GM18951 (cell line): ENCODE measurements around the gene RRAS2.

ENCODE experiments used
- POLR2A ChIP-seq: IDR thresholded peaks from 4 replicates; pipeline ENCODE4 v1.6.1; 2011; ENCODE audit warnings: mild to moderate bottlenecking; ENCODE audit not compliant: insufficient read length, insufficient read depth; ENCODE audit errors: extremely low read depth
- in situ Hi-C: fragments of 300-500 bp; cut with MboI; formaldehyde crosslinking; loops from one replicate; pipeline ENCODE4 v1.12.0; 2022; ENCODE audit warnings: low sequenced_read_pairs, mixed read lengths, inconsistent platforms; ENCODE audit not compliant: unreplicated experiment

RRAS2 gene

GRCh38 chr11:14336507-14337503, 22.2 kb downstream of the RRAS2 start:
- in situ Hi-C loops = no loop called here
- TF ChIP-seq POLR2A = no peak

GRCh38 chr11:14335712-14336111, 23.3 kb downstream of the RRAS2 start:
- in situ Hi-C loops = no loop called here
- no peak for TF ChIP-seq POLR2A

DNA sequence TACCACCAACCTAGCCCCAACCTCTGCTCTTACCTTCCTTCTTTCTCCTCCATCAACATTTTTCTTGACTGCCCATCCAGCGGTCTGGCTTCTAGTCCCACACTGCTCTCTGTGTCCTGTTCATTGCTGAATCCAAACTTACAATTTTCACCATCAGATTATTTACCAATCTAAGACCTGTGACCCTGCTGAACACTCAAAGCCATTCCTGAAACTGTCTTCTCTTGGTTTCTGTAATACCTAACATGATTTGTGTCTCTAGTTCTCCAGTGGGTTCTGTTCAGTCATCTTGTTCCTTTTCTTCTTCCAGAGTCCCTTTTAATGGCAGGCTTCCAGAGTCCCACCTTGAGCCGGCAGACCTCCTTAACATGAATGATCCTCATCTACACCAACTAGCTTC, 24.1 kb downstream of the RRAS2 start:
- no peak for TF ChIP-seq POLR2A
- in situ Hi-C loops = no loop called here

- in situ Hi-C loops = no loop called here
- TF ChIP-seq POLR2A = no peak
Measured at GRCh38 chr11:14334192-14334591, 24.8 kb downstream of the RRAS2 start.

DNA sequence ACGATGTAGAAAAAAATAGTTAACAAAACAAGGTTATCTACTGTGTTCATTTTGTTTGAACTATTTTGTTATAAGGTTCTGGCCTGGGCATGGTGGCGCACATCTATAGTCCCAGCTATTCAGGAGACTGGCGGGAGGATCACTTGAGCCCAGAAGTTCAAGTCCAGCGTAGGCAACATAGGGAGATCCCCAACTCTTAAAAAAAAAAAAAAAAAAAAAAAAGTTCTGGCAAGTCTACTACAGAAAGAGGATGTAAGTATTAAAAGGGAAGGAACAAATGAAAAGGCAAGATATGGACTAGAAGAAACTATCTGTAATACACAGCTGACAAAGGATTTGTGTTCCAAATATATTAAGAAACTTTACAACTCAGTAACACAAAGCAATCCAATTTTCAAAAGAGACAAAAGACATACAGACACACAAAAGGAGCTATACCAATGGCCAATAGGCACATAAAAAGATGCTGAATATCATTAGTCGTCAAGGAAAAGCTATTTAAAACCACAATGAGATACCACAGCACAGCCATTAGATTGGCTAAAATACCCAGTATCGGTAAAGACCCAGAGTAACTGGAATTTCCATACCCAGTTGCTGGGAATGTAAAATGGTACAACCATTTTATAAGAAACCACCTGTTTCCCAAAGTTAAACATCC, 27.4 kb downstream of the RRAS2 start:
- TF ChIP-seq POLR2A = no peak
- in situ Hi-C loops = no loop called here

GRCh38 chr11:14330881-14331280, 28.1 kb downstream of the RRAS2 start:
- TF ChIP-seq POLR2A = no peak
- in situ Hi-C loops = no loop called here

DNA sequence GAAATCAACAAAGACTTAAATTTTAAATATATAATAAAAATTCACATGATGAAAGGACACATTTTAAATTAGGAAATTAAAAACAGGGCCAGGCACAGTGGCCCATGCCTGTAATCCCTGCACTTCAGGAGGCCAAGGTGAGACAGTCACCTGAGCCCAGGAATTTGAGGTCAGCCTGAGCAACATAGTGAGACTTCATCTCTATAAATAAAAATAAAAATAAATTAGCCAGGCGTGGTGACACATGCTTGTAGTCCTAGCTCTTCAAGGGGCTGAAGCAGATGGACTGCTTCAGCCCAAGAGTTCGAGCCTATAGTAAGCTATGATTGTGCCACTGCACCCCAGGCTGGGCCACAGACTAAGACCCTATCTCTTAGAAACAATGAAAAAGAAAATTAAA, 29.3 kb downstream of the RRAS2 start:
- in situ Hi-C loops = no loop called here
- no peak for TF ChIP-seq POLR2A

DNA sequence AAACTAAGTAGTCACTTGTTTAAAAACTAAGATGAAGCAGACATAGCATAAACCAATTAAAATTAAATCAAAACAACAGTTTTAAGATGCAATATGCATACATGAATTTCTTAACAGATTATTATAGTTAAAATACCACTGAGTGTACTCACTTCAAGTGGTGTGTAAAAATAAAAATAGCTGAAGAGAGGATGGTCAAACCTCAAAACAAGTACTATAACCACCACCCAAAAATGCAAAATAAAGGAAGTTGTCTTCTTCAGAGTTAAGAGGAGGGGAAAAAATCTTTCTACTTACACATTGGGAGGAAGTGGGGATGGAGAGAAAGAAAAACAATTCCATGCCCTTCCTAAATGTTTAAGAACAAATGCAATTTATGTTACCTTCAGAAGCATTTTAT, 31.9 kb downstream of the RRAS2 start:
- no peak for TF ChIP-seq POLR2A

GRCh38 chr11:14323118-14323676, 35.8 kb downstream of the RRAS2 start:
- TF ChIP-seq POLR2A = no peak
- in situ Hi-C loops = no loop called here

More for the DNA sequence above, 31.9 kb downstream of the RRAS2 start:
- in situ Hi-C loops = no loop called here

GRCh38 chr11:14322510-14322909, 36.5 kb downstream of the RRAS2 start:
- in situ Hi-C loops = no loop called here
- no peak for TF ChIP-seq POLR2A

- in situ Hi-C loops = no loop called here
- TF ChIP-seq POLR2A = no peak
Measured at GRCh38 chr11:14320020-14320419, 39.0 kb downstream of the RRAS2 start.

DNA sequence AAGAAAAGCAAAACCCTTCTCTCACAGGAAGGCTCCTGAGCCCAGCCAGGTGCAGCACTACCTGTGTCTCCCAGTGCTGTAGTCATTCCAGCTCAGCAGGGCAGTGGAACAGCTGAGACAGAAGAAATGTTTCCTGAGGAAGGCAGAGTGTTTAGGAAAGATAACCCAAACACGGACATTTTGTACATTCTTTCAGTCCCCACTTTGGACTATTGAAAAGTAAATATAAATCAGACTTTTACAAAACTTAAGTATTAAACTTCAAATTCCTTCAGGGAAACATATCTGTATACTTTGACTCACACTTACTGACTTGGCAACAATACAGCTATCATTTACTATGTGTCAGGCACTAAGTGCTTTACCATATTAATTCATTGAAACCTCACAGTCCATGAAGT, 40.4 kb downstream of the RRAS2 start:
- in situ Hi-C loops = no loop called here
- no peak for TF ChIP-seq POLR2A

DNA sequence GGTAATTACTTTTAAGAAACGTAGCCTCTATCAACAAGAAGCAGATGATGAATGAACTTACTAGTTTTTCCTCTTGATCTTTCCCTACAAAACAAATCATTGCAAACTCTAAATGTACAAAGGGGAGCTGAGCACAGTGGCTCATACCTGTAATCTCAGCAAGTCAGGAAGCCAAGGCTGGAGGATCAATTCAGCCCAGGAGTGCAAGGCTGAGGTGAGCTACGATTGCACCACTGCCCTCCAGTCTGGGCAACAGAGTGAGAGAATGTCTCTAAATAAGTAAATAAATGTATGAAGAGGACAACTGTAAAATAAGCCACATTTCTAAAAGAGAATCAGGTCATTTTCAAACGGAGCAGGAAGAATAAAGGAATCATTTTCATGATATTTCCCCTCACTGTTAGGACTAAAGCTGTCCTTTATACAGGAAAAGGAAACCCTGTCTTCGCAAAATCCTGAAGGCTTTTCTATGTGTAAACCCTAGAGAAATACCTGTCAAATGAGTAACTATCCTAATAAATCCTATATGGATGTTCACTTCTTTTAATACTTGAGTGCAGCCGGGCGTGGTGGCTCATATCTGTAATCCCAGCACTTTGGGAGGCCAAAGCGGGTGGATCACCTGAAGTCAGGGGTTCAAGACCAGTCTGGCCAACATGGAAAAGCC, 41.2 kb downstream of the RRAS2 start:
- in situ Hi-C loops = no loop called here
- no peak for TF ChIP-seq POLR2A
